NOMO-1 treated with DMSO at 0.1 percent for 48 hours (cell line): ENCODE results near the gene ABR.
"Not testable (repeated sequence)": the region's sequence is repeated elsewhere in the genome, so short reads cannot be mapped to it uniquely, and the experiment has no call there.

Source experiments
- DNase-seq: peaks from one replicate; lab custom pipeline; 2025; ENCODE audit not compliant: unreplicated experiment; lab: John Stamatoyannopoulos, UW

ABR gene

GRCh38 chr17:1050246-1050995 lies 129.4 kb downstream of the ABR start:
- no peak for DNase-seq

DNA sequence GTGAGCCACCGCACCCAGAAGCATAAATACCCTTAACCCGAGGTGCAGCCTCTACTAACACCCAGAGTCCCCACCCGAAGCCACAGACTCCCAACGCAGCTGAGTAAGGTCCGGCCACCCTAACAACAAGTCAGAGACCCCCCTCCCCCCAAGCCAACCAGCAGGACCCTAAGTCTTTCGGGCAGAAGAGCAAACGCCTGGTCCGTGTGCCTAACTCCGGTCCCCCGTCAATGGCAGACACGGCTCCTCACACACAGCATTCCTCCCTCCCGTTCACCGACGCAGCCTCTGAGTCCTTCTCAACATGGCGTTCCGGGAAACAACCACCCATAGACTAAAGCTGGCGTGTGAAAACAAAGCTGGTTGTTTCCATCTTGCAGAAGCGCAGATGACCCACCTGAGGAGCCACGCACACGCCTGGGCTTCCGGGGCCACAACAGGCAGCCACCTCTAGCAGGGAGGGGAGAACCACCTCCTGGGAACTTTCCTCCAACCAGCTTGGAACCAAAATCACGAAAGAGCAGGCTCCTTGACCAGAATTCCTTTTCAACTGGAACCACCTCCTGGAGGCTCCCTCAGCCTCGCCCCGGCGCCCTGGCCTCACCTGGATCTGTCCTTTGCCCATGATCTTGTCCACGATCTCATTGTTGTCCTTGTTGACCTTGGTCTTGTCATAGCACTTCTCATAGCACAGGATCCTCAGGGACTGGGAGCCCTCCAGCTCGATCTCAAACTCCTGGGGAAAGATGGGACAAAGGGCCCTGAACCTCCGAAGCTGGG lies 130.1 kb downstream of the ABR start:
- DNase-seq, result no peak

DNA sequence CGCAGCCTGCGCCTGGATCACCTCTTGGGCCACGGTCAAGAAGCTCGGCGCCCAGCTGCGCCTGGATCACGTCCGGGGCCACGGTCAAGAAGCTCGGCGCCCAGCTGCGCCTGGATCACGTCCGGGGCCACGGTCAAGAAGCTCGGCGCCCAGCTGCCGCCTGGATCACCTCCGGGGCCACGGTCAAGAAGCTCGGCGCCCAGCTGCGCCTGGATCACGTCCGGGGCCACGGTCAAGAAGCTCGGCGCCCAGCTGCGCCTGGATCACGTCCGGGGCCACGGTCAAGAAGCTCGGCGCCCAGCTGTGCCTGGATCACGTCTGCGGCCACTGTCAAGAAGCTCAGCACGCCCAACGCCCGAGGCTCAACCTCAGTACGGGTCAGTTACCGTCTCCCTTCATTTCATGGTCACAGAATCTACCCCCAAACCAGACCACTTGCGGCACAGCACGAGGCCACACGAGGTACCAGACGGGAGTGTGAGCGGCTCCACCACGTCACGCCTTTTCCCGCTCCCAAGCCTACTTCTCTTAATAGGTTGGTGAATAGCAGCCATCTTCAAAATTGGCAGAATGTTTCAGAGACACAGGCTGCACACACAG lies 131.2 kb downstream of the ABR start:
- DNase-seq, result not testable (repeated sequence)

GRCh38 chr17:1047879-1048470 lies 131.8 kb downstream of the ABR start:
- no peak for DNase-seq

GRCh38 chr17:1047177-1047878 lies 132.5 kb downstream of the ABR start:
- DNase-seq, result no peak

GRCh38 chr17:1045456-1045855 lies 134.3 kb downstream of the ABR start:
- no peak for DNase-seq

- DNase-seq, result not testable (repeated sequence)
These were observed 135.3 kb downstream of the ABR start for GRCh38 chr17:1044387-1045009.

DNA sequence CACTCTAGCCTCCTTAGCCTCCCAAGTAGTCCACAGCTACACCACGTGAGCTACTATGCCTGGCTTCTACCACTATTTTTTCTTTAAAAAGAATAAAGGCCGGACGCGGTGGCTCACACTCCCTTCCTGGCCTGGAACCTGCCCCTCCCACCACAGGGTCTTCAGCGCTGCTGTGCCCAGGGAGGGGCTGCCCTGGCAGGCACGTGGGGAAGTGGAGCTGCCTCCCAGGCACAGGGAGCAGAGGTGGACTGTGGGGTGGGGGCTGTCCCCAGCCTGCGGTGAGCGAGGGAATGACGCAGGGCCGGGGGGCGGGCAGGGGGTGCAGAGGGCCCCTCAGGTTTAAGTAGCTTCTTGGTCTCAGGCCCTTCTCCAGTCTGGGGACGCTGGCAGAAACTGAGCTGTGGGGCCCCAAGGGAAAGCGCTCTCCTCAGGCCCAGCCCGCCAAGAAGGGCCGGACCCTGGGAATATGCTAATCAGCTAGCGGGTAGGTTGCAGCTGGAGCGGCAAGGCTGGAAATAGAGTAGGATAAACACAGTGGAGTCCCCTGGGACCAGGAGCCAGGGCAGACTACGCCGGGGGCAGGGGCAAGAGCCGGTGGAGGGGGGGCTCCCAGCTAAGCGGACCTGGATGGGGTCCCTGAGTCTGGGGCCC lies 136.1 kb downstream of the ABR start:
- no peak for DNase-seq

GRCh38 chr17:1042486-1042885 lies 137.3 kb downstream of the ABR start:
- DNase-seq, result no peak

DNA sequence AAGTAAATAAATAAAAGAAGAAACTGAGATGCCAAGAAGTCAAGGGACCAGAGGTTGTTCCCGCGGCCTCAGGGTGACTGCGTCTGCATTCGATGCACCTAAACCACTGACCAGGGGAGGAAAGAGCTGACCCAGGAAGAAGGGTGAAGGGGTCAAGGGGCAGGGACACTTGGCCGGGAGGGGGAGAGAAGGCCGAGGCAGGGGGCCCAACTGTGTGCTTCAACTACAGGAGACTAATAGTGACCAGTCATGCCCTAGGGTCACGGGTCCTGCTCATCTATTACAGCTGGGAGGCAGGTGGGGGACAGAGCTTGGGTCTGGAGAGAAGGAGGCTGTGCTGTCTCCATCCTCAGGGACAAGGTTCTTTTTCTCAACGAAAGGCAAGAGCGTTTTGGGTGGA lies 138.0 kb downstream of the ABR start:
- no peak for DNase-seq

DNA sequence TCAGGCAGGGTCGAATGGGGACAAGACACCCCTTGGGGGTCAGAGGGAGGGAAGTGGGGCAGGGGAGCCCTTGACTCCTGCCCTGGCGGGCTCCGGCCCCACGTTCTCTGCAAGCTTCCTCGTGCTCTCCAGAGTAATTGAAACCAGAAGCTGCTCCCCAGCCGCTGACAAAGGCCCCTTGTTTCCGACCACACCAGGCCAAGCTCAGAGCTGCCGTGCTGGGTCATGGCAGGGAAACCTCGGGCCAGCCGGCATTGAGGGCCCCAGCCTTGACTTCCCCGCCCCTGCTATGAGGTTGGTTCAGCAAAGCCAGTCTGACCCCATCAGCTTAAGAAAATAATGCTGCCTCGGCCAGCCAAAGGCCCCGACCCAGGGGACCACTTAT lies 139.6 kb downstream of the ABR start:
- DNase-seq, result peak; percentile 34

DNA sequence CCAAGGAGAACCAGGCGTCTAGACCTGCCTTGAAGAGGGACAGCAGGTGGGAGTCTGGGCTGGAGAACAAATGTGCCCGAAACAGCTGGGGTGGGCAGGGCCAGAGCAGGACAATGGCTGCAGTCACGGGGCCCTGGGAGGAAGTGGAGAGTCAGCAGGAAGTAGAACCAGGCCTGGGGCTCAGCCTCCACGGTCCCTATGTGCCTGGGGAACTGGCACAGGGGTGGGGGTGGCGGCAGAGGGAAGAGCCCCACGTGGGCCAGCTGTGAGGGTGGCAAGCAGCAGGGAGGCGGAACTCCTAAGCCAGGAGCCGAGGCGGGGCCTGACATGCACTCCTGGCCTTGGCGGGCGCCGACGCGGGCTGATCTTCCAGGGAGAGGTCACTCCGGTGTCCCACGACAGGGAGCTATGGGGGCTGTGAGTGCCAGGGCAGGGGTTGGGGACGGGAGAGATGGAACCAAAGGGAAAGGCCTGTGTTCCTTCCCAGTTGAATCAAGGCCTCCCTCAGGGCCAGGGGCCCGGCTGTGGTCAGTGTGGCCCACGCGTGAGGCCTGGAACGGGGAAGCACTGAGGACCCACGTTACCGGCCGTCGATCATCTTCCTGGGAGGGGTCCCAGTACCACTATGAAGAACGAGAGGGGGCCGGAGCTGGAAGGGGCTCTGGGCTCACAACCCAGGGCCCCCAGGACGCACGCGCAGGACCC lies 140.1 kb downstream of the ABR start:
- DNase-seq, result peak; percentile 77

DNA sequence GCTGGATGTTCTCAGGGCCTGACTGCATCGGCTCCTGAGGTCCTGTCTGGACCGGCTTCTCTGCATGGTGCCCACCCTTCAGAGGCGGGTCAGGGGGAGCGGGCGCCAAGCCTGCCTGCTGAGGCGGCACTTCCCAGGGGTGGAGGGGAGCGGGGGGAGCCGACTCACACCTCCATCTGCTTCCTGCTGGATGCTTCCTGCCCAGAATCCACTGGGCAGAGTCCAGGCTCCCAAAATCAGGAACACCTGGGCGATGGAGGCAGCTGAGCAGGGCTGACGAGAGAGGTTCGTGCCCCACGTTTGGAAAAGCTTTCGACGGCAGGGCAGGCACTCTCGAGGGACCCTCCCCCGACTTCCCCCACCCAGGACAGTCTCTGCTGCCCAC lies 140.7 kb downstream of the ABR start:
- no peak for DNase-seq

DNA sequence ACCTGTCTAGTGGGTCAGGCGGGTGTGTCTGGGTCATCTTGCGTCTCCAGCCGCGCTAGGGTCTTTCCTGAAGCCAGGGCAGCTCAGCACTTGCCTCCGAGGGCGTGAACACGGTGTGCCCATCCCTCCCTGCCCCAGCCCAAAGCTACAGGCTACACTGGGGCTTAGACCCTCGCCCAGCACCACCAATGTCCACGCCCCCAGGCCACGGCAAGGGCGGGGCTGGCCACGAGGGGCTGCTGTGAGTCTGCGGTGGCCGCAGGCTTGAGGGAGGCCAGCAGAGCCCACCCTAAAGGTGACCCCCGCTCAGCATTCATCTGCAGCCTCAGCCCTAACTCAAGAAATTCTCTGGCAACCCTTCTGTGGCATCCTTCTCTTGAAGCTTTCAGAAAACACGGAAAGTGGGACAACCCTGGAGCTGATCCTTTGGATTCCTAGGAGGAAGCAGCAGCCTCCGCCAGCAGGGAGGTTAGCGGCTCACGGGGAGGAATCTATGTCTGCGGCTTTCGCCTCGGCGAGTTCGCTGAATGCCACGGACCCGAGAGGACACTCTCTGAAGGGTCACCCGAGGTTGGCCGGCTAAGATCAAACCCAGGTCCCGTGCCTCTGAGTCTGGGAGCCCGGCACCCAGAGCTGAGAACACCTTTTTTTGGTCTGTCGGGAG lies 141.2 kb downstream of the ABR start:
- DNase-seq, result no peak

- no peak for DNase-seq
These were observed 142.4 kb downstream of the ABR start for GRCh38 chr17:1037238-1037879.

DNA sequence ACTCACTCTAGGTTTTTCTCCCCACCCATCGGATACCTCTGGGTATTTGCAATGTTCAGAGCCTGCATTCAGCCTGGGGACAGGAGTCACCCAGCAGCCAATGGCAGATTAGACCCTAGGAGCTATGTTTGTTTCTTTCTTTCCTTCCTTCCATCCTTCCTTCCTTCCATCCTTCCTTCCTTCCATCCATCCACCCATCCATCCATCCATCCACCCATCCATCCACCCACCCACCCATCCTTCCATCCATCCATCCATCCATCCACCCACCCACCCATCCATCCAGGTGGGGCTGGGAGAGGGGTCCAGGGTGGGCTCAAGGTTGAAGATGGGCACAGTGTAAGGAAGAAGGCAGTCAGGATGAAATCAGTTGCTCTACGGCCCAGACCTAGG lies 142.9 kb downstream of the ABR start:
- no peak for DNase-seq

GRCh38 chr17:1036171-1036844 lies 143.5 kb downstream of the ABR start:
- DNase-seq, result no peak

- no peak for DNase-seq
These were observed 144.1 kb downstream of the ABR start for GRCh38 chr17:1035546-1036170.
